ENCODE measurements around the gene PPM1D.

DNA sequence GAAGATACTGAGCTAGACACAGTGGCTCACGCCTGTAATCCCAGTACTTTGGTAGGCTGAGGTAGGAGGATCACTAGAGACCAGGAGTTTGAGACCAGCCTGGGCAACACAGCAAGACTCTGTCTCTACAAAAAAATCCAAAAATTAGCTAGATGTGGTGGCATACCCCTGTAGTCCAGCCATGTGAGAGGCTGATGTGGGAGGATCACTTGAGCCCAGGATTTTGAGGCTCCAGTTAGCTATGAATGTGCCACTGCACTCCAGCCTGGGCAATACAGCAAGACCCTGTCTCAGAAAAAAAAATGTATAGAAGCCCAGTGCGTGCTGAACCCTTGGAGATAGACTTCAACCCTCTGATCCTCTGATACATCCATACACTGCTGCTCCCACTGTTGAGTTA, 7.2 kb upstream of the PPM1D start:
- TF ChIP-seq, protein P1, sequence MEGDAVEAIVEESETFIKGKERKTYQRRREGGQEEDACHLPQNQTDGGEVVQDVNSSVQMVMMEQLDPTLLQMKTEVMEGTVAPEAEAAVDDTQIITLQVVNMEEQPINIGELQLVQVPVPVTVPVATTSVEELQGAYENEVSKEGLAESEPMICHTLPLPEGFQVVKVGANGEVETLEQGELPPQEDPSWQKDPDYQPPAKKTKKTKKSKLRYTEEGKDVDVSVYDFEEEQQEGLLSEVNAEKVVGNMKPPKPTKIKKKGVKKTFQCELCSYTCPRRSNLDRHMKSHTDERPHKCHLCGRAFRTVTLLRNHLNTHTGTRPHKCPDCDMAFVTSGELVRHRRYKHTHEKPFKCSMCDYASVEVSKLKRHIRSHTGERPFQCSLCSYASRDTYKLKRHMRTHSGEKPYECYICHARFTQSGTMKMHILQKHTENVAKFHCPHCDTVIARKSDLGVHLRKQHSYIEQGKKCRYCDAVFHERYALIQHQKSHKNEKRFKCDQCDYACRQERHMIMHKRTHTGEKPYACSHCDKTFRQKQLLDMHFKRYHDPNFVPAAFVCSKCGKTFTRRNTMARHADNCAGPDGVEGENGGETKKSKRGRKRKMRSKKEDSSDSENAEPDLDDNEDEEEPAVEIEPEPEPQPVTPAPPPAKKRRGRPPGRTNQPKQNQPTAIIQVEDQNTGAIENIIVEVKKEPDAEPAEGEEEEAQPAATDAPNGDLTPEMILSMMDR (IDR thresholded peaks at IDR 0.05), result no peak
- TF ChIP-seq POLR2A (IDR thresholded peaks at IDR 0.05), result no peak

Measured in body of pancreas (tissue), 4 donors.